OCI-LY3 (cell line): ENCODE measurements around the gene PLB1.

ENCODE experiments used
- H2AFZ ChIP-seq: fragments of 200-600, 300-600 bp; shearing (Covaris generic); 2 replicates; pipeline ENCODE4 v1.6.0; 2014; ENCODE audit warnings: antibody characterized with exemption, low read depth, low read length
- H3K27ac ChIP-seq: fragments of 200-600, 300-600 bp; sonication (generic); 2 replicates; pipeline ENCODE4 v1.5.1; 2014; ENCODE audit warnings: mild to moderate bottlenecking, low read length, moderate library complexity, mixed read lengths
- H3K27me3 ChIP-seq: fragments of 200-600, 300-600 bp; sonication (generic); 2 replicates; pipeline ENCODE4 v1.6.1; 2014; ENCODE audit warnings: low read depth, low read length, mixed read lengths
- H3K36me3 ChIP-seq: fragments of 200-600, 300-600 bp; sonication (generic); replicated peaks from 2 replicates; pipeline ENCODE3; 2014; ENCODE audit warnings: low read depth, low read length, mixed read lengths
- H3K4me1 ChIP-seq: fragments of 300-600, 200-600 bp; sonication (generic); 2 replicates; pipeline ENCODE4 v1.6.1; 2014; ENCODE audit warnings: low read length, mixed read lengths
- H3K4me2 ChIP-seq: fragments of 200-600, 300-600 bp; sonication (generic); 2 replicates; pipeline ENCODE4 v1.6.1; 2014; ENCODE audit warnings: low read length, mixed read lengths
- H3K4me3 ChIP-seq: fragments of 300-600, 200-600 bp; sonication (generic); 2 replicates; pipeline ENCODE4 v1.5.1; 2014; ENCODE audit warnings: antibody characterized with exemption, mild to moderate bottlenecking, low read length, moderate library complexity
- H3K79me2 ChIP-seq: fragments of 300-600, 200-600 bp; shearing (Covaris generic); 2 replicates; pipeline ENCODE4 v1.6.1; 2014; ENCODE audit warnings: mild to moderate bottlenecking, low read length, mixed read lengths
- H3K9ac ChIP-seq: fragments of 300-600, 200-600 bp; shearing (Covaris generic); 2 replicates; pipeline ENCODE4 v1.6.0; 2014; ENCODE audit warnings: mild to moderate bottlenecking, low read length, moderate library complexity
- H3K9me3 ChIP-seq: fragments of 200-600, 300-600 bp; shearing (Covaris generic); 2 replicates; pipeline ENCODE4 v1.6.1; 2014; ENCODE audit warnings: low read length, mixed read lengths; ENCODE audit not compliant: insufficient read depth
- H4K20me1 ChIP-seq: fragments of 200-600, 300-600 bp; sonication (generic); 2 replicates; pipeline ENCODE4 v1.6.1; 2016; ENCODE audit warnings: low read length, mixed read lengths; ENCODE audit not compliant: insufficient read depth
- EZH2phosphoT487 ChIP-seq: fragments of 200-600 bp; shearing (Covaris generic); IDR thresholded peaks from 2 replicates; pipeline ENCODE4 v1.6.1; 2018; ENCODE audit warnings: antibody characterized with exemption, mixed run types, low read depth
- TF ChIP-seq, protein P1 (sequence below): fragments of 200-600, 300-600 bp; sonication (generic); IDR thresholded peaks from 2 replicates; pipeline ENCODE4 v1.5.1; 2014; ENCODE audit warnings: antibody characterized with exemption, low read length, low read depth

The PLB1 gene

GRCh38 chr2:28687171-28687570, 191.3 kb downstream of the PLB1 start:
- H3K4me1 ChIP-seq: peaks cover 1% of the 10 kb centered on the region
- no peak for TF ChIP-seq EZH2phosphoT487
- TF ChIP-seq, protein P1, sequence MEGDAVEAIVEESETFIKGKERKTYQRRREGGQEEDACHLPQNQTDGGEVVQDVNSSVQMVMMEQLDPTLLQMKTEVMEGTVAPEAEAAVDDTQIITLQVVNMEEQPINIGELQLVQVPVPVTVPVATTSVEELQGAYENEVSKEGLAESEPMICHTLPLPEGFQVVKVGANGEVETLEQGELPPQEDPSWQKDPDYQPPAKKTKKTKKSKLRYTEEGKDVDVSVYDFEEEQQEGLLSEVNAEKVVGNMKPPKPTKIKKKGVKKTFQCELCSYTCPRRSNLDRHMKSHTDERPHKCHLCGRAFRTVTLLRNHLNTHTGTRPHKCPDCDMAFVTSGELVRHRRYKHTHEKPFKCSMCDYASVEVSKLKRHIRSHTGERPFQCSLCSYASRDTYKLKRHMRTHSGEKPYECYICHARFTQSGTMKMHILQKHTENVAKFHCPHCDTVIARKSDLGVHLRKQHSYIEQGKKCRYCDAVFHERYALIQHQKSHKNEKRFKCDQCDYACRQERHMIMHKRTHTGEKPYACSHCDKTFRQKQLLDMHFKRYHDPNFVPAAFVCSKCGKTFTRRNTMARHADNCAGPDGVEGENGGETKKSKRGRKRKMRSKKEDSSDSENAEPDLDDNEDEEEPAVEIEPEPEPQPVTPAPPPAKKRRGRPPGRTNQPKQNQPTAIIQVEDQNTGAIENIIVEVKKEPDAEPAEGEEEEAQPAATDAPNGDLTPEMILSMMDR: no peak
- no peak overlapping the region for H3K9ac ChIP-seq
- H3K4me3 ChIP-seq: no peak overlapping the region
- H3K27ac ChIP-seq: no peak overlapping the region
- H4K20me1 ChIP-seq: no peaks in the 10 kb centered on the region
- no peak overlapping the region for H2AFZ ChIP-seq
- no peaks in the 10 kb centered on the region for H3K79me2 ChIP-seq
- H3K27me3 ChIP-seq: no peaks in the 10 kb centered on the region
- H3K4me2 ChIP-seq: no peak overlapping the region
- no peaks in the 10 kb centered on the region for H3K9me3 ChIP-seq
- H3K36me3 ChIP-seq: no peaks in the 10 kb centered on the region

GRCh38 chr2:28687640-28688385, 192.0 kb downstream of the PLB1 start:
- H4K20me1 ChIP-seq: no peaks in the 10 kb centered on the region

DNA sequence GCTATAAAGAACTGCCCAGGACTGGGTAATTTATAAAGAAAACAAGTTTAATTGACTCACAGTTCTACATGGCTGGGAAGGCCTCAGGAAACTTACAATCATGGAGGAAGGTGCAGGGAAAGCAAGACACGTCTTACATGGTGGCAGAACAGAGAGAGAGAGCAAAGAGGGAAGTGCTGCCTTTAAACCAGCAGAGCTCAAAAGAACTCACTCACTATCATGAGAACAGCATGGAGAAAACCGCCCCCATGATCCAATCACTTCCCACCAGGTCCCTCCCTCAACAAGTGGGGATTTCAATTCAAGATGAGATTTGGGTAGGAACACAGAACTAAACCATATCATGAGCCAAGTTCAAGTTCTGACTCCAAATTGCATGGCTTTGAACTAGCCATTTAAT, 193.0 kb downstream of the PLB1 start:
- TF ChIP-seq, protein P1: no peak
- TF ChIP-seq EZH2phosphoT487: no peak
- H3K27ac ChIP-seq: no peak overlapping the region
- no peaks in the 10 kb centered on the region for H3K79me2 ChIP-seq
- H3K9ac ChIP-seq: no peak overlapping the region
- H3K9me3 ChIP-seq: no peaks in the 10 kb centered on the region
- H3K27me3 ChIP-seq: no peaks in the 10 kb centered on the region
- no peak overlapping the region for H3K4me2 ChIP-seq
- H3K4me3 ChIP-seq: no peak overlapping the region
- H3K36me3 ChIP-seq: no peaks in the 10 kb centered on the region
- H2AFZ ChIP-seq: no peak overlapping the region
- H4K20me1 ChIP-seq: no peaks in the 10 kb centered on the region
- no peaks in the 10 kb centered on the region for H3K4me1 ChIP-seq

More at GRCh38 chr2:28687640-28688385, 192.0 kb downstream of the PLB1 start:
- no peak overlapping the region for H3K4me2 ChIP-seq
- H3K27ac ChIP-seq: no peak overlapping the region
- no peak overlapping the region for H3K9ac ChIP-seq
- no peak overlapping the region for H2AFZ ChIP-seq
- no peaks in the 10 kb centered on the region for H3K27me3 ChIP-seq
- no peak overlapping the region for H3K4me3 ChIP-seq
- H3K79me2 ChIP-seq: no peaks in the 10 kb centered on the region
- H3K36me3 ChIP-seq: no peaks in the 10 kb centered on the region
- H3K4me1 ChIP-seq: no peaks in the 10 kb centered on the region
- no peaks in the 10 kb centered on the region for H3K9me3 ChIP-seq
- TF ChIP-seq EZH2phosphoT487: no peak
- TF ChIP-seq, protein P1: no peak

- no peaks in the 10 kb centered on the region for H4K20me1 ChIP-seq
- H2AFZ ChIP-seq: no peak overlapping the region
Measured at GRCh38 chr2:28689771-28690170, 193.9 kb downstream of the PLB1 start.

More at GRCh38 chr2:28689771-28690170, 193.9 kb downstream of the PLB1 start:
- Histone ChIP-seq H3K27ac (no peak overlapping the region), H3K9ac (no peak overlapping the region), H3K79me2 (no peaks in the 10 kb centered on the region), H3K36me3 (no peaks in the 10 kb centered on the region), H3K4me1 (no peaks in the 10 kb centered on the region), H3K4me3 (no peak overlapping the region), H3K4me2 (no peak overlapping the region), H3K27me3 (no peaks in the 10 kb centered on the region), H3K9me3 (no peaks in the 10 kb centered on the region)
- TF ChIP-seq, protein P1: no peak
- no peak for TF ChIP-seq EZH2phosphoT487
